ENCODE data around the gene ATXN1.
"Not testable (repeated sequence)": the region's sequence is repeated elsewhere in the genome, so short reads cannot be mapped to it uniquely, and the experiment has no call there.

ATXN1 gene

GRCh38 chr6:16639684-16640480 lies 121.4 kb downstream of the ATXN1 start:
- peak; percentile 36 for DNase-seq (ENCODE audit: low spot score)

GRCh38 chr6:16637635-16638034 lies 123.6 kb downstream of the ATXN1 start:
- DNase-seq (ENCODE audit: low spot score) = no peak

GRCh38 chr6:16635810-16636602 lies 125.3 kb downstream of the ATXN1 start:
- no peak for DNase-seq (ENCODE audit: low spot score)

GRCh38 chr6:16635291-16635809 lies 125.9 kb downstream of the ATXN1 start:
- no peak for DNase-seq (ENCODE audit: low spot score)

DNA sequence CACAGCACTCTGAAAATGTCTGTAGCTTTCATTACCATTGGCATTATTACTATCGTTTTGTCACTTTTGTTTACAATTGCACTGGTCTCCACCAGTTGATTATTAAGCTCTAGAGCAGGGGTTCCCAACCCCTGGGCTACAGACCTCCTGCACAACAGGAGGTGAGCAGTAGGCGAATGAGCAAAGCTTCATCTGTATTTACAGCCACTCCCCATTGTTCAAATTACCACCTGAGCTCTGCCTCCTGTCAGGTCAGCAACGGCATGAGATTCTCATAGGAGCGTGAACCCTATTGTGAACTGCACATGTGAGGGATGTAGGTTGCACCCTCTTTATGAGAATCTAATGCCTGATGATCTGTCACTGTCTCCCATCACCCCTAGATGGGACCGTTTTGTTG lies 126.4 kb downstream of the ATXN1 start:
- DNase-seq (ENCODE audit: low spot score) = no peak

DNA sequence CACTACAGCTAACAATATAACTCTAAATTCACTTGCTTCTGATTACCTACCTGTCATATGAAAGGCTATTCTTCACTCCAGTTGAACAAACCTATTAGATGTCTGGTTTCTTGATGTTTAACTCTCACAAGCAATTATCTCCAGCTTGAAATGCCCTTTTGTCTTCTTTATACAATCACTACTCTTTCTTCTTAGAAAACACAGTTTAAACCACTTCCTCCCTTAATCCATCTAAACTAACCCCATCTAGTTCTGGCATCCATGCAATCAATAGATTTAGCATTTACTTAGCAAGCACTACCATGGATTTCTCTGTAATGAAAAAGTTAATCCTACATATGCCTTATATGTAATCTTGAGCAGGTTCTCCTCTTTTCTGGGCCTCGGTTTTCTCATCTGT lies 127.3 kb downstream of the ATXN1 start:
- no peak for DNase-seq (ENCODE audit: low spot score)

DNA sequence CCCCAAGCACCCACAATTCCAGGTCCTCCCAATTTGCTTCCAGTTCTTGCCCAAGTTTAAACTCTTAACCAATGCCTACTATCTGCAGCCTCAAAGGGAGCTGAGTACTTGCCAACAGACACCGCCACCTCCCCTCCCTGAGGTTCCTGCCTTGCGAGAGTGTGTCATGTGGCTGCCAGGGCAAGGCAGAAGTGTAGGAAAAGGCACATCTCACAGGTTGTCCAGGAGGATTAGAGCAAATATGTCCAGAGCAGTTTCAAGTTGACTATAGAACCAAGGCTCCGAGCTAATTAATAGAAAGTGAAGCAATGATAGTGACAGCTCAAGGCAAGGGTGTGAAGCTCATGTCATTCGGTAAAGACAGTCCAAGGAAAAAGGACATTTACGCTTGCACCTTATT lies 127.8 kb downstream of the ATXN1 start:
- DNase-seq (ENCODE audit: low spot score) = no peak

DNA sequence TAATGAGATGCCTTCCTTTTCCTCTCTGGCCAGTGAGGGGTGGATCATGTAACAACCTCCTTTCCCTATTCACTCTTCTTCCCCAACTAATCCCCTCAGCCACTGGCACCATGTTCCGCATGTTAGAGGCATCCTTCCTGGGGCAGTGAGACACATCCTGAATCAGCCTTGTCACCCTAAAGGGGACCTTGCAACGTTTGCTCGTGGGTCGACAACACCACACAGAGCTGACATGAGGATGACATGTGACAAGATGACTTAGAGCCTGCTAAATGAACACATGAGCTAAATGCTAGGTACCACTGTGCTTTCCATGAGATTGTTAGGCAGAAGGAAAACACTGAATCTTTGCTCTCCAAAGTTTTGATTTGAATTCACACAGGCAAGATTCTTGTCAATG lies 129.2 kb downstream of the ATXN1 start:
- DNase-seq (ENCODE audit: low spot score) = no peak

DNA sequence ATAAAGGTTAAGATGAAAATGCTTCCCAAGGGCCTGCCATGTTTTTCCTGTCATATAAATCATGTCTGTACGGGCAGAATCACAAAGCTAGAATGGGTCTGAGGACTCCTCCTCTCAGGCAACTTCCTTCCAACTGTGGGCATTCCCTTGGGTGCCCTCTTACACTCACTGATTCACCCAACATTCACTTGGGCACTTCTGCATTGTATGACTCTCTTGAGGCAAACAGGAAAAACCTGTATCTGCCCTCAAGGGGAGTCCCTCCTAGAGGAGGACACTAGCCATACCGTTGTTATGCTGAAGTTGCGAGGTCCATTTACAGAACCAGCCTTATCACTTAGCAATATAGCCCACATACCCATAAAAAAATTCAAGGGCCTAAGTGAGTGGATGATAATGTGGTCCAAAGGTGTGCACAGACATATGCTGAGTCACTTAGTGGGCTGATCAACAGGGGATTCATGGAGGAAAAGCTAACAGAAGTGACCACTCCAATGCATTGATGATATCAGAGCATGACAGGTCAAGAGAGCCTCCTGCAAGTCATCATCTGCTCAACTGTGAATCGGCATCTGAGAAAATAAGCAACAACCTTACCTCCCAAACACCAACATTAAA lies 131.1 kb downstream of the ATXN1 start:
- no peak for DNase-seq (ENCODE audit: low spot score)

- DNase-seq (ENCODE audit: low spot score) = not testable (repeated sequence)
These were observed 132.7 kb downstream of the ATXN1 start for GRCh38 chr6:16628580-16628979.

GRCh38 chr6:16626650-16627049 lies 134.6 kb downstream of the ATXN1 start:
- DNase-seq (ENCODE audit: low spot score) = no peak

DNA sequence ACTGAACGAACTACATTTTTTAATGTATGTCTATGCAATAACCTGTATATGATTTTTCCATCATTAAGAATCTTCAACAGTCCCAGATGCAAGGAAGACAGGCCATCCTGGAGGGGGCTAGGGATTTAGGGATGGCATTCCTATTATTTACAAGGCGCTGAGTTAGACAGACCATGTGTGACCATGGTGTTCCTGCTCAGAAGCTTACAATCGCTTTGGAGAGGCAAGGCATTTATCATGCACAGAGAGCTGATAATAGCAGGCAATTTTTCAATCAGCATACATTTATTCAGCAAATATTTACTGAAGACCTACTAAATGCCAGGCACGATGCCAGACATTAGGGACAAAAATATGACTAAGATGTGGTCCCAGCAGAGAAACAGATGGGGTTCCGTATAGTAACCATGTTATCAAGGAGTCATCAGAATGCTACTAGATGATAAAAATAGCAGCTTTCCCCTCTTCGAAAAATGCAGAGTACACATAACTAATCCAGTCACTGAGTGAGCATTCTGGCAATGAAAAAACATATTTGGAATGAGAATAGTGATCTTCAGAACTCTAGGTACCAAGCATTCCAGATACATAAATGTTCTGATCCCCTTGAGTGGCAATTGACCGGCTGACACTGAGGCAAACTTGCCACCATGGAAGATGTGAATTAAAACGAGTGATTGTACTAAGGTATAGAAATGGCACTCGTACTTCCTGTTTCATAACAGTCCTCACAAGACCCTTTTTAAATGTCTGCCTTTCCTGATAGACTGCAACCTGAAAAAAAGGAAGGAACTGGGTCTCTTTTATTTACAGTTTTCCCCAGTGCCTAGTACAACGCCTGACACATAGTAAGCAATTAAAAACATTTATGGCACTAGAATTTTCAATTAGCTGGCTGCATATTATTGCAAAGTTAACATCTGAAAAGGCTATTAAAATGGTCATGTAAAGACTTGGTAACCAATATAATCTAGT lies 135.7 kb downstream of the ATXN1 start:
- no peak for DNase-seq (ENCODE audit: low spot score)

GRCh38 chr6:16624636-16625290 lies 136.5 kb downstream of the ATXN1 start:
- no peak for DNase-seq (ENCODE audit: low spot score)

DNA sequence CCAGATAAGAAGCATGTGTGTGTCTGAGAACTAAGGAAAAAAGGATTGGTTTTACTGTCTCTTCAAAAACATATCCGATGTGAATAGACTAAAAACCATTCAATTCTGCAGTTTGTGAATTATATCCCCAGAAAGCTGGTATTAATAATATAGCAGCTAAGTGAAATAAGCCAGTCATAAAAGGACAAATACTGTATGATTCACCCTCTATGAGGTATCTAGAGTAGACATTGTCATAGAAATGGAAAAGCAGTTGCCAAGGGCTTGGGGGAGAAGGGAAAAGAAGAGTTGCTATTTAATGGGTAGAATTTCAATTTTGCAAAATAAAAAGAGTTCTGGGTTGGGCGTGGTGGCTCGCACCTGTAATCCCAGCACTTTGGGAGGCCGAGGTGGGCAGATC lies 137.5 kb downstream of the ATXN1 start:
- DNase-seq (ENCODE audit: low spot score) = no peak

- no peak for DNase-seq (ENCODE audit: low spot score)
These were observed 138.1 kb downstream of the ATXN1 start for GRCh38 chr6:16623029-16623653.

- DNase-seq (ENCODE audit: low spot score) = no peak
These were observed 139.1 kb downstream of the ATXN1 start for GRCh38 chr6:16622193-16622592.

DNA sequence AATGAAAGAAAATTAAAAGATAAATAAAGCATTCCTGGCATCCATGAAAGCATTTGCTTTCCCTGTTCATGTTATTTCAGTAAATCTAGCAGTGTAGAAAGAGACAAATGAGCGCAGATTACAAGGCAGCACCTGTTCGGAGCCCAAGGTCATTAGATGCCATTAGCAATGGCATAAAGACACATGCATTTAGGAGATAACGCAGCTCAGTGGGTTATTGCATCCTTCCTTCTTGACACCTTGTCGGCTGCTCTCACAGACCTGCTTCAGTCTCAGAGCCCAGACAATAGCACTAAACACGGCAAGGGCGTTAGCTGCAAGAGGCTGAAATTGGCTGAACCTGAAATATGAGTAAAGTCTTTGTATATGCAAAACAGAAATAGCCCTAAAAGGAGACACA lies 140.3 kb downstream of the ATXN1 start:
- no peak for DNase-seq (ENCODE audit: low spot score)

DNA sequence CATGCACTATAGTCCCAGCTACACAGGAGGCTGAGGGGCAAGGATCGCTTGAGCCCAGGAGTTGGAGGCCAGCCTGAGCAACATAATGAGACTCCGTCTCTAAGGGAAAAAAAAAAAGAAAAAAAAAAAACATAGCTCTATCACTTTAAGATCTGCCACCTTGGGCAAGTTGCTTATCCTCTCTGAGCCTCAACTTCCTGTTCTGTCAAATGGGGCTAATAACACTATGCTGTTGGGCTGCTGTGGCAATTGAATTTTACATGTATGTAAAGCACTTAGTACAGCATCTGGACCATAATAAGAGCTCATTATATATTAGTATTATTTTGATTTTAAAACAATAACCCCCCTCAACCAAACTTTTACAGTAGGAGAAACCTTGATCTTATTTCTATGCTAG lies 141.5 kb downstream of the ATXN1 start:
- no peak for DNase-seq (ENCODE audit: low spot score)

GRCh38 chr6:16618962-16619361 lies 142.3 kb downstream of the ATXN1 start:
- no peak for DNase-seq (ENCODE audit: low spot score)

DNA sequence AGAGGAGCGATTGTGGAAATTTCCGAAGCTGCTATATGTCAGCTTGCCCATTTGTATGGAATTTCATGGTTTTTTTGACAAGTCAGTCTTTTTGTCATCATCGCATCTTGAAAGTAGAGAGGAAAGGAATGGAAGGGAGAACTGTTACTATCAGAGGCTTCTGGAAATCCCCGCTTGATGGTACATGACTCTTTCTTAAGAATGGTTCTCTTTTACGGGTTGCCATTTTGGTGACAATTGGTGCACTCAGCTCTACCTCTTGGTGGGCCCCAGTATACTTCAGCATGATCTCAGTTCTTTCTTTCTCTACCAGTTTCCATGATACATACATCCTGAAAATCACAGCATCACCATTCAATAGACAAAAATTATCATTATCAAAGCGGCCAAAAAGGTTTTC lies 146.0 kb downstream of the ATXN1 start:
- not testable (repeated sequence) for DNase-seq (ENCODE audit: low spot score)

GRCh38 chr6:16614143-16614542 lies 147.1 kb downstream of the ATXN1 start:
- not testable (repeated sequence) for DNase-seq (ENCODE audit: low spot score)

Data from RKO (cell line).